ENCODE results near the gene SMOC1.

The SMOC1 gene

DNA sequence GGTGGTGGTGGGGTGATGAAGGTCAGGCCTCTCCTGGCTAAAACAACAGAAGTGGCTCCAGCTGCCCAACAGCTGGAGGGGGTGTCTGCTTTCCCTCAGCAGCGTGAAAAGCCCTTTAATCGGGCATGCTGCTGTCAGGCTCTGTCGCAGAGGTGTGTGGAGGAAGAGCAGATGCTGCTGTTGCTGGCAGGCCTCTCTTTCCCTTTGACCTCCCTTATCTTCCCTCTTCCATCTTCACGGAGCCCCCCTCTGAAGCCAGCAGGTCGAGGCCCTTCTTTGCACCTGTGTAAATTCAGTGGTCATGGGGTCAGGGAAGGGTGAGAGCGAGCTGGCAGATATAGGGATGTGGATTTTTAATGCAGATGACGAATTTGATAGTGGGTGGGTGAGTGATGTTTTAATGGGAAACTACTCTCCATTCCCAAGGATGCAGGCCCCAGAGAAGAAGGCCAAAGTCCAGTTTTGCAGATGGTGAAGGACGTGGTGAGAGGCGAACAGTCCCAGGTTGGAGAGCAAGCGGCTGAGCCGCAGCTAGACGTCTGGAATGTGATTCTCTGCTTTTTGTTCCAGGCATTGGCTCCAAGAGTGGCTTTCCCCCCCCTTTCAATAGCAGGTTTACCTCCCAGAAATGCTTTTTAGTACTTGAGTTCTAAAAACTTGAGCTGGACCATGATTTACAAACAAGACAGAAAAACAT lies 64.0 kb downstream of the SMOC1 start:
- H3K9me3 ChIP-seq, result no peaks in the 10 kb centered on the region
- TF ChIP-seq, protein P1, sequence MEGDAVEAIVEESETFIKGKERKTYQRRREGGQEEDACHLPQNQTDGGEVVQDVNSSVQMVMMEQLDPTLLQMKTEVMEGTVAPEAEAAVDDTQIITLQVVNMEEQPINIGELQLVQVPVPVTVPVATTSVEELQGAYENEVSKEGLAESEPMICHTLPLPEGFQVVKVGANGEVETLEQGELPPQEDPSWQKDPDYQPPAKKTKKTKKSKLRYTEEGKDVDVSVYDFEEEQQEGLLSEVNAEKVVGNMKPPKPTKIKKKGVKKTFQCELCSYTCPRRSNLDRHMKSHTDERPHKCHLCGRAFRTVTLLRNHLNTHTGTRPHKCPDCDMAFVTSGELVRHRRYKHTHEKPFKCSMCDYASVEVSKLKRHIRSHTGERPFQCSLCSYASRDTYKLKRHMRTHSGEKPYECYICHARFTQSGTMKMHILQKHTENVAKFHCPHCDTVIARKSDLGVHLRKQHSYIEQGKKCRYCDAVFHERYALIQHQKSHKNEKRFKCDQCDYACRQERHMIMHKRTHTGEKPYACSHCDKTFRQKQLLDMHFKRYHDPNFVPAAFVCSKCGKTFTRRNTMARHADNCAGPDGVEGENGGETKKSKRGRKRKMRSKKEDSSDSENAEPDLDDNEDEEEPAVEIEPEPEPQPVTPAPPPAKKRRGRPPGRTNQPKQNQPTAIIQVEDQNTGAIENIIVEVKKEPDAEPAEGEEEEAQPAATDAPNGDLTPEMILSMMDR (IDR thresholded peaks at IDR 0.05), result no peak
- peaks cover 39% of the 10 kb centered on the region for H3K27me3 ChIP-seq
- no peaks in the 10 kb centered on the region for H3K36me3 ChIP-seq
- no peaks in the 10 kb centered on the region for H3K4me1 ChIP-seq (ENCODE audit: control insufficient read depth in 1 of 2, insufficient read depth in 1 of 2, low read depth in 1 of 2, low read length in 1 of 2)
- H3K4me3 ChIP-seq (ENCODE audit: low read depth in 1 of 2, low read length in 1 of 2), result no peak overlapping the region
- no peak overlapping the region for H3K27ac ChIP-seq

DNA sequence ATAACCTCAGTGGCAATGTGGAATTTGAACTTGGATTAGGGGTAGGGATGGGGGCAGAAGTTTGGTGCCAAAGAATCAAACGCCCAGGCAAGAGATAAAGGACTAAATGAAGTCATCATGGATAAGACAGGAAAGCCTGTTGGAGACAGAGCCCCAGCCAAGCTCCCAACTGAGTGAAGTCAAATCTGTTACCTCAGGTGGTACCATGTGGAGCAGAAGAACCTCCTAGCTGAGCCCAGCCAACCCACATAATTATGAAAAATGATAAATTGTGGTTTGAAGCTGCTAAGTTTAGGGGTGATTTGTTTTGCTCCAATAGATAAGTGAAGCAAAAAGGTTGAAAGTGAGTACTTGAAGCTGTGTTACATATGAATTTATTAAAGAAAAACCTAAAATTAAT lies 66.1 kb downstream of the SMOC1 start:
- peaks cover 24% of the 10 kb centered on the region for H3K27me3 ChIP-seq
- no peaks in the 10 kb centered on the region for H3K4me1 ChIP-seq (ENCODE audit: control insufficient read depth in 1 of 2, insufficient read depth in 1 of 2, low read depth in 1 of 2, low read length in 1 of 2)
- TF ChIP-seq, protein P1 (IDR thresholded peaks at IDR 0.05), result no peak
- no peaks in the 10 kb centered on the region for H3K36me3 ChIP-seq
- H3K27ac ChIP-seq, result no peak overlapping the region
- no peak overlapping the region for H3K4me3 ChIP-seq (ENCODE audit: low read depth in 1 of 2, low read length in 1 of 2)
- H3K9me3 ChIP-seq, result no peaks in the 10 kb centered on the region

DNA sequence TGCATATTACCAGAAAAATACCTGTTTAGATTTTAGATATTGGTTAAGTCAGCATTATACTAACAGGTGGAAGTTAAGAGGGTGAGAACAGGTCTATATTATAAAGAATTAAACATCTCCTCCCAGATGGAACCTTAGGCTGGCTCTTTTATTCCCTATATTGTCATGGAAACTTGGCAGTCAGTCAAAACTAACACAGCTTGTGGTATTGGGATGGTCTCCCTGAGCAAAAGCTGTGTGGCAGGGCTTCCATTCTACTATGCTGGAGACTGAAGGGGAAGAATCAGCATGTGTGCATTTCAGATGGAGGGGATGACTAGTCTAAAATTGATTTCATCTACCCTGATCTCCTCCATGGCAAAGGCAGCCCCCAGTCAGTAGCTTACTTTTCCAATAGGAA lies 66.7 kb downstream of the SMOC1 start:
- Histone ChIP-seq H3K27ac (no peak overlapping the region), H3K36me3 (no peaks in the 10 kb centered on the region), H3K9me3 (no peaks in the 10 kb centered on the region), H3K27me3 (peaks cover 25% of the 10 kb centered on the region), H3K4me3 (ENCODE audit: low read depth in 1 of 2, low read length in 1 of 2) (no peak overlapping the region), H3K4me1 (ENCODE audit: control insufficient read depth in 1 of 2, insufficient read depth in 1 of 2, low read depth in 1 of 2, low read length in 1 of 2) (no peaks in the 10 kb centered on the region)
- TF ChIP-seq, protein P1 (IDR thresholded peaks at IDR 0.05), result no peak

DNA sequence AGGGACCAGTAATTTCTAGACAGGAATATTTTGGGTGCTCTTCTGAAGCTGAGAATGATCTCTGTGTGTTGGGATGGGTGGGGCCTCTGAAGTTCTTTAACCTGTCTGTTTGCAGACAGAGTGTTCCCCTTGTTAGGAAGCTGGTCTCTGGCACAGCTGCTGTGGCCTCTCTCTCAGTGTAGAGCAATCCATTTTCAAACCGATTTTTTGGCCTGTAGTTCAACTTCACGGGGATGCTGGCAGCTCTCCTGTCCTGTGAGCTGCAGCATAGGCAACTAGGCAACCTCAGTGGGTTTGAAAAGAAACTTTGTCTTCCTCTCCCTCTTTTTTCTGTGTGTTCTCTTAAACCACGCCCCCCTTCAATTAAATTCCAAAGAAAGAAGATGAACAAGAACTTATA lies 69.1 kb downstream of the SMOC1 start:
- no peak overlapping the region for H3K27ac ChIP-seq
- TF ChIP-seq, protein P1 (IDR thresholded peaks at IDR 0.05), result no peak
- no peaks in the 10 kb centered on the region for H3K4me1 ChIP-seq (ENCODE audit: control insufficient read depth in 1 of 2, insufficient read depth in 1 of 2, low read depth in 1 of 2, low read length in 1 of 2)
- H3K27me3 ChIP-seq, result peaks cover 16% of the 10 kb centered on the region
- no peaks in the 10 kb centered on the region for H3K9me3 ChIP-seq
- no peaks in the 10 kb centered on the region for H3K36me3 ChIP-seq
- no peak overlapping the region for H3K4me3 ChIP-seq (ENCODE audit: low read depth in 1 of 2, low read length in 1 of 2)

DNA sequence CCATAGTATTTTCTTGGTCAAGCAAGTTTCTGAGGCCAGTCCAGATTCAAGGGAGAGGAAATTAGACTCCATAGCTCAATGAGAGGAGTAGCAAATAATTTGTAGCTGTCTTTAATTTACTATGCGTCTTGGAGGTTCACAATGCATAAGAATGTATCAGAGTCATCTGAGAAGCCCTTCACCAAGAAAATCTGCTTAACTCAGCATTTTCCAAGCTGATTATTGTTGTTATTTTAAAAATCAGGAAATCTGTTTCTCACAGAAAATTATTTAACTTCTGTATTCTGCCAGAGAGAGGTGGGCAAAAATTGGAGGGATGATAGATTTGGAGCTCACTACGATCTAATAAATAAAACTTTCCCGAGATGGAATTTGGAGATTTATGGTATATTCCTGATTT lies 72.0 kb downstream of the SMOC1 start:
- H3K4me1 ChIP-seq (ENCODE audit: control insufficient read depth in 1 of 2, insufficient read depth in 1 of 2, low read depth in 1 of 2, low read length in 1 of 2), result no peaks in the 10 kb centered on the region
- H3K9me3 ChIP-seq, result no peaks in the 10 kb centered on the region
- TF ChIP-seq, protein P1 (IDR thresholded peaks at IDR 0.05), result no peak
- no peaks in the 10 kb centered on the region for H3K36me3 ChIP-seq
- peaks cover 24% of the 10 kb centered on the region for H3K27me3 ChIP-seq
- H3K4me3 ChIP-seq (ENCODE audit: low read depth in 1 of 2, low read length in 1 of 2), result no peak overlapping the region
- H3K27ac ChIP-seq, result no peak overlapping the region

Data from neutrophil (primary cell).